OCI-LY1 (cell line): ENCODE results near the gene NGF.

Experiments used
- H2AFZ ChIP-seq: fragments of 200-600 bp; sonication (generic), shearing (Covaris generic); 2 replicates; pipeline ENCODE4 v1.6.0; 2014; ENCODE audit warnings: antibody characterized with exemption, mild to moderate bottlenecking, low read length
- H3F3A ChIP-seq: fragments of 200-600 bp; sonication (generic), shearing (Covaris generic); 2 replicates; pipeline ENCODE4 v1.6.0; 2014; ENCODE audit warnings: mild to moderate bottlenecking, antibody characterized with exemption, low read length, moderate library complexity; ENCODE audit not compliant: insufficient read depth
- H3K27ac ChIP-seq: fragments of 200-600 bp; sonication (generic); 2 replicates; pipeline ENCODE4 v1.5.1; 2014; ENCODE audit warnings: low read length, mixed run types, mild to moderate bottlenecking, low read depth; ENCODE audit not compliant: poor library complexity, severe bottlenecking
- H3K27me3 ChIP-seq: fragments of 200-600 bp; sonication (generic); 2 replicates; pipeline ENCODE4 v1.6.0; 2014; ENCODE audit warnings: antibody characterized with exemption, mild to moderate bottlenecking, low read length, moderate library complexity; ENCODE audit not compliant: insufficient read depth
- H3K36me3 ChIP-seq: fragments of 200-600 bp; sonication (generic); 2 replicates; pipeline ENCODE4 v1.6.1; 2014; ENCODE audit warnings: mild to moderate bottlenecking, antibody characterized with exemption, low read length, moderate library complexity, mixed read lengths; ENCODE audit not compliant: insufficient read depth
- H3K4me1 ChIP-seq: fragments of 200-600 bp; sonication (generic); 2 replicates; pipeline ENCODE4 v1.5.1; 2014; ENCODE audit warnings: mild to moderate bottlenecking, low read length, moderate library complexity; ENCODE audit not compliant: insufficient read depth, severe bottlenecking
- H3K4me2 ChIP-seq: fragments of 200-600 bp; sonication (generic), shearing (Covaris generic); 2 replicates; pipeline ENCODE4 v1.6.1; 2014; ENCODE audit warnings: low read length
- H3K4me3 ChIP-seq: fragments of 200-600 bp; sonication (generic); 2 replicates; pipeline ENCODE4 v1.5.1; 2014; ENCODE audit warnings: low read length, low read depth, mild to moderate bottlenecking, mixed read lengths; ENCODE audit not compliant: poor library complexity, severe bottlenecking
- H3K79me2 ChIP-seq: fragments of 200-600 bp; shearing (Covaris generic); 2 replicates; pipeline ENCODE4 v1.6.1; 2016; ENCODE audit warnings: mixed run types, low read length, mixed read lengths; ENCODE audit not compliant: insufficient read depth
- H3K9ac ChIP-seq: fragments of 200-600 bp; sonication (generic), shearing (Covaris generic); 2 replicates; pipeline ENCODE4 v1.6.1; 2014; ENCODE audit warnings: mild to moderate bottlenecking, low read length, mixed read lengths
- H3K9me2 ChIP-seq: fragments of 200-600 bp; sonication (generic), shearing (Covaris generic); 2 replicates; pipeline ENCODE4 v1.6.1; 2014; ENCODE audit warnings: low read depth, mild to moderate bottlenecking, low read length, mixed read lengths
- H3K9me3 ChIP-seq: fragments of 200-600 bp; shearing (Covaris generic); 2 replicates; pipeline ENCODE4 v1.6.1; 2014; ENCODE audit warnings: low read length, mixed read lengths
- H4K20me1 ChIP-seq: fragments of 200-600 bp; sonication (generic), shearing (Covaris generic); 2 replicates; pipeline ENCODE4 v1.6.0; 2016; ENCODE audit warnings: mild to moderate bottlenecking, low read length; ENCODE audit not compliant: insufficient read depth
- EZH2 ChIP-seq: fragments of 200-600 bp; sonication (generic), shearing (Covaris generic); IDR thresholded peaks from 2 replicates; pipeline ENCODE4 v1.8.0; 2017; ENCODE audit warnings: borderline replicate concordance, mixed run types, mild to moderate bottlenecking, antibody characterized with exemption, low read length, moderate library complexity, mixed read lengths
- TF ChIP-seq, protein P1 (sequence below): fragments of 200-600 bp; sonication (generic), shearing (Covaris generic); IDR thresholded peaks from 2 replicates; pipeline ENCODE4 v1.5.1; 2017; ENCODE audit warnings: mild to moderate bottlenecking, antibody characterized with exemption, low read length, moderate library complexity, mixed read lengths

The NGF gene

DNA sequence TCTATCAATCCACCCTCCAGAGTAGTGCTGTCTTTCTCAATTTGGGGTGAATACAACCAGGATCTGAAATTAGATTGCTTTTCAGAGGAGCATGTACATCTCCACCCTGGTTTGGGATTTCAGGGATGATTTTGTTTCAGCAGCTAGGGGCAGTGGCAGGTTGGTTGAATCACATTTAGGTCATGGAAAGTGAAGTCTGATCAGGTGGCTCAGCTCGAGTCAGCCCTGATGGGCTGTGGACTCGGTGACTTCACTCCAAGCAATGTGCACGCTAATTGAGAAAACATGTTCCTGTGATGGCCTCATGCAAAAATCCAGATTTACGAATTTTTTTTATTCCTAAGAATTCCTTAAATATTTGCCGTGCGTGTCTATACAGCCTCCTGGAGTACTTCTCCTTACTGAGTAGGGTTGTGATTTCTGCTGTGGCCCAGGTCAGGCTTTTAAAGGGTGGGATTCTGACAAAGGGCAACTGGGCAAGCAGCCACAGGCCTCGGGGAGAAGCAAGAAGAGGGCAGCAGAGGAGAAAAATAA is 7.5 kb downstream of the NGF start:
- Histone ChIP-seq H3K4me3 (no peak overlapping the region), H3F3A (no peaks in the 10 kb centered on the region), H3K27ac (no peak overlapping the region), H4K20me1 (no peaks in the 10 kb centered on the region), H3K36me3 (no peaks in the 10 kb centered on the region), H3K27me3 (no peaks in the 10 kb centered on the region), H3K9ac (no peak overlapping the region), H2AFZ (no peak overlapping the region), H3K4me2 (no peak overlapping the region), H3K9me3 (no peaks in the 10 kb centered on the region), H3K4me1 (no peaks in the 10 kb centered on the region), H3K9me2 (no peaks in the 10 kb centered on the region), H3K79me2 (no peaks in the 10 kb centered on the region)
- TF ChIP-seq EZH2, result no peak
- TF ChIP-seq, protein P1, sequence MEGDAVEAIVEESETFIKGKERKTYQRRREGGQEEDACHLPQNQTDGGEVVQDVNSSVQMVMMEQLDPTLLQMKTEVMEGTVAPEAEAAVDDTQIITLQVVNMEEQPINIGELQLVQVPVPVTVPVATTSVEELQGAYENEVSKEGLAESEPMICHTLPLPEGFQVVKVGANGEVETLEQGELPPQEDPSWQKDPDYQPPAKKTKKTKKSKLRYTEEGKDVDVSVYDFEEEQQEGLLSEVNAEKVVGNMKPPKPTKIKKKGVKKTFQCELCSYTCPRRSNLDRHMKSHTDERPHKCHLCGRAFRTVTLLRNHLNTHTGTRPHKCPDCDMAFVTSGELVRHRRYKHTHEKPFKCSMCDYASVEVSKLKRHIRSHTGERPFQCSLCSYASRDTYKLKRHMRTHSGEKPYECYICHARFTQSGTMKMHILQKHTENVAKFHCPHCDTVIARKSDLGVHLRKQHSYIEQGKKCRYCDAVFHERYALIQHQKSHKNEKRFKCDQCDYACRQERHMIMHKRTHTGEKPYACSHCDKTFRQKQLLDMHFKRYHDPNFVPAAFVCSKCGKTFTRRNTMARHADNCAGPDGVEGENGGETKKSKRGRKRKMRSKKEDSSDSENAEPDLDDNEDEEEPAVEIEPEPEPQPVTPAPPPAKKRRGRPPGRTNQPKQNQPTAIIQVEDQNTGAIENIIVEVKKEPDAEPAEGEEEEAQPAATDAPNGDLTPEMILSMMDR, result no peak

DNA sequence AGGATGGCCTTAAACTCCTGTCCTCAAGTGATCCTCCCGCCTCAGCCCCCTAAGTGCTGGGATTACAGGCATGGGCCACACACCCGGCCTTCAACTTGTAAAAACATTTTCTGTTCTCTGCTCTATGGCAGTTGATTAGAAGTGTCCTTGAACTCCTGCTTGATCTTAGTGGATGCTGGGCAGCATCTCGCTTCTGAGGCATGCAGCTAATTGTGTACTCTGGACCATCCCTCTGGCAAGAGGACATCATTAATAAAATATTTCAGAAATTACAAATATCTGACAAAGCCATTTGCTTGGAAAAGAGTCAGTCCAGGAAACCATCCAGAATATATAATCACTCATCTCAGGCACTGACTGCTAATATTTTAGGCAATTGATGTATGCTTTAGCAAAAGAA is 8.1 kb downstream of the NGF start:
- no peaks in the 10 kb centered on the region for H3K4me1 ChIP-seq
- no peaks in the 10 kb centered on the region for H4K20me1 ChIP-seq
- H2AFZ ChIP-seq, result no peak overlapping the region
- no peaks in the 10 kb centered on the region for H3K36me3 ChIP-seq
- H3K79me2 ChIP-seq, result no peaks in the 10 kb centered on the region
- no peak for TF ChIP-seq EZH2
- TF ChIP-seq, protein P1, result no peak
- no peaks in the 10 kb centered on the region for H3F3A ChIP-seq
- no peak overlapping the region for H3K4me3 ChIP-seq
- no peak overlapping the region for H3K9ac ChIP-seq
- no peaks in the 10 kb centered on the region for H3K9me3 ChIP-seq
- H3K27me3 ChIP-seq, result no peaks in the 10 kb centered on the region
- H3K9me2 ChIP-seq, result no peaks in the 10 kb centered on the region
- H3K4me2 ChIP-seq, result no peak overlapping the region
- H3K27ac ChIP-seq, result no peak overlapping the region

DNA sequence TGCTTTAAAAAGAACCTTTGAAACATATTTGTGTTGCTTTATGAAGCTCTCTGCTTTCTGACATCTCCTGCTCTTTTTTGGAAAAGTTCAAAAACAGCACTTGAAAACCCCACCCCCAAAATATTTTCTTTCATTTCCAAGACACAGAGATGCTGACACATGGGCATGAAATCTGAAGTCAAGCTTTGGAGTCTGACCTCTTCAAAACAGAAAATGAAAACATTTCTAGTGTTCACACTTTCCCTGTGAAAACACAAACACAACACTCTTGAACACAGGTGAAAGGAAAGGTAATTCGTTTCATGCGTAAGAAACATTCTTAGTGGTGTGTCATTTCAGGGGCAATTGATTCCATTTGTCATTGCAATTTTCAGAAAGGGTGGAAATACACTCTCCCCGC is 10.8 kb downstream of the NGF start:
- H3F3A ChIP-seq, result no peaks in the 10 kb centered on the region
- H3K27me3 ChIP-seq, result no peaks in the 10 kb centered on the region
- no peaks in the 10 kb centered on the region for H3K4me1 ChIP-seq
- H3K9me3 ChIP-seq, result no peaks in the 10 kb centered on the region
- TF ChIP-seq EZH2, result no peak
- TF ChIP-seq, protein P1, result no peak
- no peak overlapping the region for H3K9ac ChIP-seq
- no peak overlapping the region for H2AFZ ChIP-seq
- H3K36me3 ChIP-seq, result no peaks in the 10 kb centered on the region
- no peak overlapping the region for H3K4me2 ChIP-seq
- H3K9me2 ChIP-seq, result no peaks in the 10 kb centered on the region
- H3K27ac ChIP-seq, result no peak overlapping the region
- no peaks in the 10 kb centered on the region for H3K79me2 ChIP-seq
- no peak overlapping the region for H3K4me3 ChIP-seq
- H4K20me1 ChIP-seq, result no peaks in the 10 kb centered on the region
